ENCODE measurements around the gene TUT7. TPM values are rescaled to one million over a fixed set of nuclear protein-coding genes. Genes with fewer than 3 reads are reported as not detected.
A peak's percentile ranks its signal among the peaks of the same experiment; 100 is the strongest.
"Not testable (repeated sequence)": the region's sequence is repeated elsewhere in the genome, so short reads cannot be mapped to it uniquely, and the experiment has no call there.

TUT7 gene, protein sequence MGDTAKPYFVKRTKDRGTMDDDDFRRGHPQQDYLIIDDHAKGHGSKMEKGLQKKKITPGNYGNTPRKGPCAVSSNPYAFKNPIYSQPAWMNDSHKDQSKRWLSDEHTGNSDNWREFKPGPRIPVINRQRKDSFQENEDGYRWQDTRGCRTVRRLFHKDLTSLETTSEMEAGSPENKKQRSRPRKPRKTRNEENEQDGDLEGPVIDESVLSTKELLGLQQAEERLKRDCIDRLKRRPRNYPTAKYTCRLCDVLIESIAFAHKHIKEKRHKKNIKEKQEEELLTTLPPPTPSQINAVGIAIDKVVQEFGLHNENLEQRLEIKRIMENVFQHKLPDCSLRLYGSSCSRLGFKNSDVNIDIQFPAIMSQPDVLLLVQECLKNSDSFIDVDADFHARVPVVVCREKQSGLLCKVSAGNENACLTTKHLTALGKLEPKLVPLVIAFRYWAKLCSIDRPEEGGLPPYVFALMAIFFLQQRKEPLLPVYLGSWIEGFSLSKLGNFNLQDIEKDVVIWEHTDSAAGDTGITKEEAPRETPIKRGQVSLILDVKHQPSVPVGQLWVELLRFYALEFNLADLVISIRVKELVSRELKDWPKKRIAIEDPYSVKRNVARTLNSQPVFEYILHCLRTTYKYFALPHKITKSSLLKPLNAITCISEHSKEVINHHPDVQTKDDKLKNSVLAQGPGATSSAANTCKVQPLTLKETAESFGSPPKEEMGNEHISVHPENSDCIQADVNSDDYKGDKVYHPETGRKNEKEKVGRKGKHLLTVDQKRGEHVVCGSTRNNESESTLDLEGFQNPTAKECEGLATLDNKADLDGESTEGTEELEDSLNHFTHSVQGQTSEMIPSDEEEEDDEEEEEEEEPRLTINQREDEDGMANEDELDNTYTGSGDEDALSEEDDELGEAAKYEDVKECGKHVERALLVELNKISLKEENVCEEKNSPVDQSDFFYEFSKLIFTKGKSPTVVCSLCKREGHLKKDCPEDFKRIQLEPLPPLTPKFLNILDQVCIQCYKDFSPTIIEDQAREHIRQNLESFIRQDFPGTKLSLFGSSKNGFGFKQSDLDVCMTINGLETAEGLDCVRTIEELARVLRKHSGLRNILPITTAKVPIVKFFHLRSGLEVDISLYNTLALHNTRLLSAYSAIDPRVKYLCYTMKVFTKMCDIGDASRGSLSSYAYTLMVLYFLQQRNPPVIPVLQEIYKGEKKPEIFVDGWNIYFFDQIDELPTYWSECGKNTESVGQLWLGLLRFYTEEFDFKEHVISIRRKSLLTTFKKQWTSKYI (N-terminal part only)
- 45.0 and 51.2 TPM in 2 replicates for total RNA-seq (2014; rRNA removed; shearing (Covaris generic); ENCODE audit: low replicate concordance)

DNA sequence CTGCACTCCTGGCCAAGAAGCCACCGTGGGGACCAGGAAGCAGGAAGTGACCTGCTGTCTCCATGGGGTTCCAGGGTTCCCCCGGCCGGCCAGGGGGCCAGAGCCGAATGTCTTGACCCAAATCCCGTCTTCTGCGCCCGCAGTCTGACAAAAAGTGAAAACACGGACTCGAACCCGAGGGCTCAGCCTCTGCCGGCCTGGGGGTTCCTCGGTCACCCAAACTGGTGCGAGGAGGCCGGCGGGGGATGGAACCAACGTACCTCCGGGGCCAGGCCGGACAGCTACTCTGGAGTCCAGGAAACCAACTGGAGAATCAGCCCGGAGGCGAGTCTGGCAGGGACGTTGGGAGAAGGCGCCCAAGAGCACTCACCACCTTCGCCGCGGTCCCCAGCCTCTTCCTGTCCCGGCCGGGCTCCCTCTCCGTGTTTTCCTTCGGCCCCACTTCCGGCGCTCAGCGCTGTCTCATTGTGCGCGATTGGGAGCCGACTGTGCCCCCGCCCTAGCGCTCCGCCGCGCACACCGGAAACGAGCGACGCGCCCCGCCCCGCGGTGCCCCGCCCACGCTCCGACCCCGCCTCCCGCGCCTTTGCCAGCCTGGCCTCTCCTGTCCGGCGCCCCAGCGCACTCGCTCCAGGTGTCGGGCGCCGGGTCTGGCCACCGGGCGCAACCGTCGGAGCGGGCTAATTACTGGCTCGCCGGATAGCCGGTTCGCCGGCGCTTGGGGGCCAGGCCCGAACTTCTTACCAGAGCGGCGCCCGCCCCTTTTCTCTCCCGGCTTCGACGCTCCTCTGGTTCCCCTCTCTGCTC, at the start of gene TUT7:
Gene TUT7 (minus strand): TSS at position 400 of the 807 bp plus-strand sequence. CDS start 1,211 bp downstream, outside the sequence.
- peaks cover 10% of the 10 kb centered on the region; the same call in 1 of the 2 replicates for H3K36me3 ChIP-seq (ENCODE audit: insufficient read depth, low read length)
- H3K4me1 ChIP-seq (ENCODE audit: low read length): peaks cover 49% of the 10 kb centered on the region
- no peaks in the 10 kb centered on the region for H3K27me3 ChIP-seq (ENCODE audit: low read length)
- peak within 1 kb of the TSS; percentile 87 for H3K4me2 ChIP-seq (ENCODE audit: low read depth, low read length, poor library complexity, severe bottlenecking)
- H4K20me1 ChIP-seq (ENCODE audit: insufficient read depth, low read depth, low read length): no peaks in the 10 kb centered on the region; the same call in 1 of the 2 replicates
- H3K9me2 ChIP-seq (replicated peaks; ENCODE audit: insufficient read depth, low read length): no peaks in the 10 kb centered on the region
- H3K27ac ChIP-seq (ENCODE audit: low read length): peak within 1 kb of the TSS; percentile 91
- H3K4me3 ChIP-seq (ENCODE audit: low read length): peak within 1 kb of the TSS; percentile 94
- H2AFZ ChIP-seq (ENCODE audit: low read length): peak within 1 kb of the TSS; percentile 81
- no peaks in the 10 kb centered on the region for H3K9me3 ChIP-seq (ENCODE audit: low read length)
- H3K79me2 ChIP-seq (ENCODE audit: low read length): peaks cover 49% of the 10 kb centered on the region
- H3K9ac ChIP-seq (ENCODE audit: low read length): peak within 1 kb of the TSS; percentile 91
- peak; percentile 98 for DNase-seq

DNA sequence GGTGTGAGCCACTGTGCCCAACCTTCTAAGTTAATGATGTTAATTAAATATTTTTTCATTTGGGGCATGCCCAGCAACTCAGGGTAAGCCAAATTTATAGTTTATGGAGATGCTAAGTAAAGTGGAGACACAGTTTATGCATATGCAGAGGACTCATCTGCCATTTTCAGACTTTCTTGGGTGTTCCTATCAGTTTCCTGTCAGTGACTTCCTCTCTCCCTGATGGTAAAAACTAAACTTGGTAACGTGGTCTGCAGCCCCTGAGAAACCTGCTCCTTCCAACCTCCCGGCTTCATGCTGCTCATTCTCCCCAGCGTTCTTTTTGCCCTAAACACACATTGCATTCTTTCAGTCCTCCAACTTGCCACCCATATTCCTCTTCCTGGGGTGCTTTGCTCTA, 48.4 kb upstream of the TUT7 start:
- Histone ChIP-seq H3K36me3 (ENCODE audit: insufficient read depth, low read length) (no peaks in the 10 kb centered on the region), H3K27me3 (ENCODE audit: low read length) (no peaks in the 10 kb centered on the region), H3K27ac (ENCODE audit: low read length) (no peak overlapping the region), H3K4me3 (ENCODE audit: low read length) (no peak overlapping the region), H2AFZ (ENCODE audit: low read length) (no peak overlapping the region), H4K20me1 (ENCODE audit: insufficient read depth, low read depth, low read length) (no peaks in the 10 kb centered on the region), H3K4me1 (ENCODE audit: low read length) (0 out of 2 replicates have a peak, but pooled peaks cover 5% of the 10 kb centered on the region), H3K9me3 (ENCODE audit: low read length) (no peaks in the 10 kb centered on the region), H3K9ac (ENCODE audit: low read length) (no peak overlapping the region), H3K9me2 (replicated peaks; ENCODE audit: insufficient read depth, low read length) (no peaks in the 10 kb centered on the region), H3K79me2 (ENCODE audit: low read length) (no peaks in the 10 kb centered on the region), H3K4me2 (ENCODE audit: low read depth, low read length, poor library complexity, severe bottlenecking) (no peak overlapping the region)
- DNase-seq: no peak

DNA sequence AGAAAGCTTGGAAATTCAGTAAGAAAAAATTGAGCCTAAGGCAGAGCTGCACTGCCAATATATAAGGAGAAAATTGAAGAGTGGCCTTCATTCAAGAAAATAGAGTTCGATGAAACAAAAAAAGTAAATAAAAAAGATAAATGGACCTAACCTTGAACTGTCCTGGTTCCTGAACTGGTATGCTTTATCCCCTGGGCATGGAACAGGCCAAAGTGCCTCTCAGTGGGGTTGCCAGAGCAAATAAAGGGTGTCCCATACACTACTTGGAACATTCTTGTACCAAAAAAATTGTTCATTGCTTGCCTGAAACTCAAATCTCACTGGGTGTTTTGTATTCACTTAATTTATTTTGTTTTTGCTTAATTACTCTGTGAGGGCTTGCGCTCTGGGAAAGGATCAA, 42.2 kb upstream of the TUT7 start:
- Histone ChIP-seq H3K9me2 (replicated peaks; ENCODE audit: insufficient read depth, low read length) (no peaks in the 10 kb centered on the region), H3K4me3 (ENCODE audit: low read length) (no peak overlapping the region), H3K79me2 (ENCODE audit: low read length) (no peaks in the 10 kb centered on the region), H3K4me2 (ENCODE audit: low read depth, low read length, poor library complexity, severe bottlenecking) (no peak overlapping the region), H4K20me1 (ENCODE audit: insufficient read depth, low read depth, low read length) (no peaks in the 10 kb centered on the region), H3K9me3 (ENCODE audit: low read length) (no peaks in the 10 kb centered on the region), H2AFZ (ENCODE audit: low read length) (no peak overlapping the region), H3K27me3 (ENCODE audit: low read length) (no peaks in the 10 kb centered on the region), H3K4me1 (ENCODE audit: low read length) (no peaks in the 10 kb centered on the region), H3K27ac (ENCODE audit: low read length) (no peak overlapping the region), H3K9ac (ENCODE audit: low read length) (no peak overlapping the region), H3K36me3 (ENCODE audit: insufficient read depth, low read length) (no peaks in the 10 kb centered on the region)
- DNase-seq: no peak

DNA sequence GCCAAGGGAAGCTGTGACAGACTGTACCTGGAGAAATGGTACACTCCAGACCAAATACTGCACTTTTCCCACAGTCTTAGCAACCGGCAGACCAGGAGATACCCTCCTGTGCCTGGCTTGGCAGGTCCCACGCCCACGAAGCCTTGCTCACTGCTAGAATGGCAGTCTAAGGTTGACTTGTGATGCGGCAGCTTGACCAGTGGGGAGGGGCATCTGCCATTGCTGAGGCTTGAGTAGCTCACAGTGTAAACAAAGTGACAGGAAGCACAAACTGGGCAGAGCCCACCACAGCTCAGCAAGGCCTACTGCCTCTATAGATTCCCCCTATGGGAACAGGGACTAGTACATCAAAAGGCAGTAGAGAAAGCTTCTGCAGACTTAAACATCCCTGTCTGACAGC, 36.0 kb upstream of the TUT7 start:
- H3K9ac ChIP-seq (ENCODE audit: low read length); H4K20me1 ChIP-seq (ENCODE audit: insufficient read depth, low read depth, low read length); H3K9me3 ChIP-seq (ENCODE audit: low read length); H3K4me2 ChIP-seq (ENCODE audit: low read depth, low read length, poor library complexity, severe bottlenecking); H3K4me1 ChIP-seq (ENCODE audit: low read length); H3K79me2 ChIP-seq (ENCODE audit: low read length); H3K27me3 ChIP-seq (ENCODE audit: low read length); H3K4me3 ChIP-seq (ENCODE audit: low read length); H3K36me3 ChIP-seq (ENCODE audit: insufficient read depth, low read length); H3K27ac ChIP-seq (ENCODE audit: low read length); DNase-seq; H2AFZ ChIP-seq (ENCODE audit: low read length); H3K9me2 ChIP-seq (replicated peaks; ENCODE audit: insufficient read depth, low read length): not testable (repeated sequence)

DNA sequence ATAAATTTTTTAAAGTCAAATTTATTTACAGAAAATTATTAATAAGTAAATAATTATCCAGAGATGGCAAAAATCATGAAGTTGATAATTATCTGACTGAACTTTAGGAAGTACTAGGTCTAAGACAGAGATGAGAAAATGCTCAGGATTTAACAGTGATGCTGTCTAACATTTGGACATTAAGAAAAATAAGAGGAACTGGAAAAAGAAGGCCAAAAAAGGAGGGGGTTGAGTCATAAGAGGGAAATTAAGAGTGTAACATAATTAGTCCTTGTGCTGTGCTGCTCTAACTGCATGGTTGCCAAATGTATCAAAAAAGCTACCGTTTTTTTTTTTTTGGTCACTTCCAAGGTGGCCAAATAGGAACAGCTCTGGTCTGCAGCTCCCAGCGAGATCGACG, 35.4 kb upstream of the TUT7 start:
- Histone ChIP-seq H3K9me2 (replicated peaks; ENCODE audit: insufficient read depth, low read length) (no peaks in the 10 kb centered on the region), H4K20me1 (ENCODE audit: insufficient read depth, low read depth, low read length) (no peaks in the 10 kb centered on the region), H3K9me3 (ENCODE audit: low read length) (no peaks in the 10 kb centered on the region), H3K27me3 (ENCODE audit: low read length) (no peaks in the 10 kb centered on the region), H3K36me3 (ENCODE audit: insufficient read depth, low read length) (no peaks in the 10 kb centered on the region), H3K4me3 (ENCODE audit: low read length) (no peak overlapping the region), H3K27ac (ENCODE audit: low read length) (no peak overlapping the region), H3K9ac (ENCODE audit: low read length) (no peak overlapping the region), H2AFZ (ENCODE audit: low read length) (no peak overlapping the region), H3K4me2 (ENCODE audit: low read depth, low read length, poor library complexity, severe bottlenecking) (no peak overlapping the region), H3K79me2 (ENCODE audit: low read length) (no peaks in the 10 kb centered on the region), H3K4me1 (ENCODE audit: low read length) (no peaks in the 10 kb centered on the region)
- no peak for DNase-seq

DNA sequence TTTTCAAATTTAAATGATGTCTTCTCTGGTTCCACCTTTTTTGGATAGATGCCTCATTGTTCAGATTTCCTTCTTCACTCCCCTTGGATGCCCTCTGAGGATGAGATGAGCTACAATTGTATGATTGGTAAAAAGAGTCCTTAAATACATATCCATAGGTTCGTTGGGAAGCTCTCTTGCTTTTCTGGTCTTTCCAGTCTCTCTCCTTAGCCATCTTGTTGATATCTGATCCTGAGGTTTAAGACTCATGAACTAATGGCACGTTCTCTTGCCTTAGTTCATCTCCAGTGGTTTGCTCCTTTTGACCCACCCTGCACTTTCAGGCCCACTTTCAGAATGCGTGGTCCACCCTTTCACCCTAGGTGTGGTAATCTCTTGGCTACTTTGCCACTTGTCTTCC, 33.2 kb upstream of the TUT7 start:
- Histone ChIP-seq H3K27me3 (ENCODE audit: low read length) (no peaks in the 10 kb centered on the region), H3K79me2 (ENCODE audit: low read length) (no peaks in the 10 kb centered on the region), H3K36me3 (ENCODE audit: insufficient read depth, low read length) (no peaks in the 10 kb centered on the region), H3K4me3 (ENCODE audit: low read length) (no peak overlapping the region), H3K9me3 (ENCODE audit: low read length) (no peaks in the 10 kb centered on the region), H4K20me1 (ENCODE audit: insufficient read depth, low read depth, low read length) (no peaks in the 10 kb centered on the region), H3K4me1 (ENCODE audit: low read length) (no peaks in the 10 kb centered on the region), H3K9ac (ENCODE audit: low read length) (no peak overlapping the region), H2AFZ (ENCODE audit: low read length) (no peak overlapping the region), H3K27ac (ENCODE audit: low read length) (no peak overlapping the region), H3K4me2 (ENCODE audit: low read depth, low read length, poor library complexity, severe bottlenecking) (no peak overlapping the region), H3K9me2 (replicated peaks; ENCODE audit: insufficient read depth, low read length) (no peaks in the 10 kb centered on the region)
- DNase-seq: no peak

DNA sequence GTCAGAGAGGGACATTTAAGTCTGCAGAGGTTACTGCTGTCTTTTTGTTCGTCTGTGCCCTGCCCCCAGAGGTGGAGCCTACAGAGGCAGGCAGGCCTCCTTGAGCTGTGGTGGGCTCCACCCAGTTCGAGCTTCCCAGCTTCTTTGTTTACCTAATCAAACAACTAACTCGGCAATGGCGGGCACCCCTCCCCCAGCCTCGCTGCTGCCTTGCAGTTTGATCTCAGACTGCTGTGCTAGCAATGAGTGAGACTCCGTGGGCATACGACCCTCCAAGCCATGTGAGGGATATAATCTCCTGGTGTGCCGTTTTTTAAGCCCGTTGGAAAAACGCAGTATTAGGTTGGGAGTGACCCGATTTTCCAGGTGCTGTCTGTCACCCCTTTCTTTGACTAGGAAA, 28.8 kb upstream of the TUT7 start:
- H3K27me3 ChIP-seq (ENCODE audit: low read length); H3K4me3 ChIP-seq (ENCODE audit: low read length); H3K9ac ChIP-seq (ENCODE audit: low read length); H4K20me1 ChIP-seq (ENCODE audit: insufficient read depth, low read depth, low read length); H2AFZ ChIP-seq (ENCODE audit: low read length); H3K27ac ChIP-seq (ENCODE audit: low read length); H3K36me3 ChIP-seq (ENCODE audit: insufficient read depth, low read length); H3K4me1 ChIP-seq (ENCODE audit: low read length); H3K79me2 ChIP-seq (ENCODE audit: low read length); H3K9me3 ChIP-seq (ENCODE audit: low read length); H3K9me2 ChIP-seq (replicated peaks; ENCODE audit: insufficient read depth, low read length); DNase-seq; H3K4me2 ChIP-seq (ENCODE audit: low read depth, low read length, poor library complexity, severe bottlenecking): not testable (repeated sequence)

Data from Karpas-422 (cell line).